Stimulated activated CD4-positive, alpha-beta T cell treated with anti-CD3 and anti-CD28 coated beads, Interleukin-1b, Interleukin-23, amount 100 ng/mL, for 4 hours (primary cell): ENCODE measurements around the gene LGALS9.
"Not testable (repeated sequence)": the region's sequence is repeated elsewhere in the genome, so short reads cannot be mapped to it uniquely, and the experiment has no call there.

Experiments
- DNase-seq, 2 donors: peaks; one replicate each; pipeline ENCODE4 v3.0.0-alpha.2; 2020; ENCODE audit warnings: low read depth in 2 of 2

LGALS9 gene

GRCh38 chr17:27654136-27654535, 23.1 kb downstream of the LGALS9 start:
- DNase-seq: no peak

GRCh38 chr17:27654654-27655524, 23.9 kb downstream of the LGALS9 start:
- DNase-seq: peak; percentile 51 to 64

GRCh38 chr17:27655525-27656111, 24.6 kb downstream of the LGALS9 start:
- not testable (repeated sequence) for DNase-seq

GRCh38 chr17:27656620-27657019, 25.6 kb downstream of the LGALS9 start:
- DNase-seq: not testable (repeated sequence)

- DNase-seq: no peak
These were observed 26.6 kb downstream of the LGALS9 start for GRCh38 chr17:27657620-27658019.

- no peak for DNase-seq
These were observed 28.7 kb downstream of the LGALS9 start for GRCh38 chr17:27659683-27660082.

- DNase-seq: no peak
These were observed 29.4 kb downstream of the LGALS9 start for GRCh38 chr17:27660436-27660835.

- no peak for DNase-seq
These were observed 33.1 kb downstream of the LGALS9 start for GRCh38 chr17:27663936-27664605.

GRCh38 chr17:27664606-27664965, 33.6 kb downstream of the LGALS9 start:
- no peak for DNase-seq

- no peak for DNase-seq
These were observed 34.6 kb downstream of the LGALS9 start for GRCh38 chr17:27665549-27665948.

- DNase-seq: not testable (repeated sequence)
These were observed 35.3 kb downstream of the LGALS9 start for GRCh38 chr17:27666270-27666669.

- DNase-seq: no peak
These were observed 36.0 kb downstream of the LGALS9 start for GRCh38 chr17:27666831-27667560.

GRCh38 chr17:27667656-27668487, 36.9 kb downstream of the LGALS9 start:
- DNase-seq: no peak

GRCh38 chr17:27668488-27668823, 37.5 kb downstream of the LGALS9 start:
- no peak for DNase-seq

GRCh38 chr17:27669136-27669535, 38.1 kb downstream of the LGALS9 start:
- no peak for DNase-seq

GRCh38 chr17:27669850-27670249, 38.9 kb downstream of the LGALS9 start:
- no peak for DNase-seq

GRCh38 chr17:27670791-27671590, 40.0 kb downstream of the LGALS9 start:
- DNase-seq: no peak

GRCh38 chr17:27671591-27671910, 40.6 kb downstream of the LGALS9 start:
- no peak for DNase-seq

- DNase-seq: not testable (repeated sequence)
These were observed 41.0 kb downstream of the LGALS9 start for GRCh38 chr17:27671977-27672480.

GRCh38 chr17:27674335-27674734, 43.3 kb downstream of the LGALS9 start:
- DNase-seq: no peak
